ENCODE results near the gene LMCD1.

DNA sequence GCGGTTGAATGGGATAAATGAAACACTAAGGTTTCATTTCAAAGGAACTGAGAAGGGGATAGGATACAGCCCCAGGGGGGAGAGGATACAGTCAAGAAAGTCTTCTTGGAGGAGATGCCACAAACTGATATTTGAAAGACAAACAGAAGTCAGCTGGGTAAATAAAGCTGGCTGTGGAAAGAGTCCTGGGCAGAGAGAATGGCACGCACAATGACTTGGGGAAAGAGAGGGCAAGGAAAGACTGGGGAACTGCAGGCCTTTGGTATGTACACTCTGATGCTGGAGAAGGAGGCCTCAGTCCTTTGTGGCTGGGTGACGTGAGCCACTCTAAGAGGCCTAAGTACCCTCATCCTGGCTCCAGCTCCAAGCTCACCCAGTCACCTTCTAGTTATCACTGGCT, 45.2 kb upstream of the LMCD1 start:
- TF ChIP-seq MAFK (IDR thresholded peaks at IDR 0.05; ENCODE audit: partially characterized antibody) = no peak
- TF ChIP-seq, protein P1, sequence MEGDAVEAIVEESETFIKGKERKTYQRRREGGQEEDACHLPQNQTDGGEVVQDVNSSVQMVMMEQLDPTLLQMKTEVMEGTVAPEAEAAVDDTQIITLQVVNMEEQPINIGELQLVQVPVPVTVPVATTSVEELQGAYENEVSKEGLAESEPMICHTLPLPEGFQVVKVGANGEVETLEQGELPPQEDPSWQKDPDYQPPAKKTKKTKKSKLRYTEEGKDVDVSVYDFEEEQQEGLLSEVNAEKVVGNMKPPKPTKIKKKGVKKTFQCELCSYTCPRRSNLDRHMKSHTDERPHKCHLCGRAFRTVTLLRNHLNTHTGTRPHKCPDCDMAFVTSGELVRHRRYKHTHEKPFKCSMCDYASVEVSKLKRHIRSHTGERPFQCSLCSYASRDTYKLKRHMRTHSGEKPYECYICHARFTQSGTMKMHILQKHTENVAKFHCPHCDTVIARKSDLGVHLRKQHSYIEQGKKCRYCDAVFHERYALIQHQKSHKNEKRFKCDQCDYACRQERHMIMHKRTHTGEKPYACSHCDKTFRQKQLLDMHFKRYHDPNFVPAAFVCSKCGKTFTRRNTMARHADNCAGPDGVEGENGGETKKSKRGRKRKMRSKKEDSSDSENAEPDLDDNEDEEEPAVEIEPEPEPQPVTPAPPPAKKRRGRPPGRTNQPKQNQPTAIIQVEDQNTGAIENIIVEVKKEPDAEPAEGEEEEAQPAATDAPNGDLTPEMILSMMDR (IDR thresholded peaks at IDR 0.05) = no peak
- TF ChIP-seq RAD21 (conservative IDR thresholded peaks at IDR 0.05 in 1 of 2, IDR thresholded peaks at IDR 0.05 in 1 of 2) = no peak; a peak in 1 of 5 replicates
- no peak for TF ChIP-seq ZSCAN20 (CRISPR knock-in tag; IDR thresholded peaks at IDR 0.05)
